ENCODE data around the gene DST.

- TF ChIP-seq EZH2 (IDR thresholded peaks at IDR 0.05; ENCODE audit: borderline replicate concordance, low read depth, low read length, poor library complexity, severe bottlenecking) (no peak), CTCF (conservative IDR thresholded peaks at IDR 0.05; ENCODE audit: low read depth, low read length) (no peak)
These were observed 131.1 kb downstream of the DST start for GRCh38 chr6:56511591-56511990.
